Cardiac fibroblast (primary cell): Measurements from ENCODE around the gene PAQR7.
A peak's percentile ranks its signal among the peaks of the same experiment; 100 is the strongest.

Experiments
- DNase-seq, 2 donors: peaks; one replicate each; pipeline versions ENCODE4 v3.0.0 to v3.0.0-alpha.2; 2010; ENCODE audit warnings: low read depth in 2 of 2
- H3K4me3 ChIP-seq, 2 donors: replicated peaks in 1 of 2; 1 replicate in 1 of 2; 2 replicates in 1 of 2; pipeline ENCODE4 v1.5.1; 2011; ENCODE audit warnings: low read depth in 2 of 2, low read length in 2 of 2, mild to moderate bottlenecking in 2 of 2, moderate library complexity in 1 of 2
- CTCF ChIP-seq: IDR thresholded peaks from one replicate; pipeline ENCODE4 v1.5.1; 2011; ENCODE audit warnings: low read depth, mild to moderate bottlenecking, low read length, inconsistent platforms

The PAQR7 gene

DNA sequence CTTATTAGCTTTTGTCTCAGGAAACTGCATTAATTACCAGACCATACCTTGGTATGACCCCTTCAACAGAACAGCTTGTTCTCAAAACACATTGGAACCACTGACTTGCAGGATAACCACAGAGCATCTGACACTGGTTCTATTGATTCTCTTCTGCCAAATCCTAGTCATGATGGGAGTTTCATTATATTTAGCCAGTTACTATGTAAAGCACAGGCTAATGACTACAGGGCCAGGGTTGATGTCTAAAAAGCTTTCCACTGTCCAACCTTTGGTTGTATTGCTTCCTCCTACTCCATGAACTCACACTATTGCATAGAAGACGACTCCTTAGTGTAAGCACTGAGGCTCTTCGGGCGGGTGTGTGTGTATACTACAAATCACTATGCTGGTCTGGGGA is 27.0 kb upstream of the PAQR7 start:
- DNase-seq = no peak
- TF ChIP-seq CTCF = no peak
- no peak overlapping the region for H3K4me3 ChIP-seq

GRCh38 chr1:25900219-25900618 is 24.7 kb upstream of the PAQR7 start:
- H3K4me3 ChIP-seq = no peak overlapping the region

GRCh38 chr1:25899792-25900191 is 24.3 kb upstream of the PAQR7 start:
- no peak for TF ChIP-seq CTCF
- no peak overlapping the region for H3K4me3 ChIP-seq
- DNase-seq = no peak

More at GRCh38 chr1:25900219-25900618, 24.7 kb upstream of the PAQR7 start:
- DNase-seq = no peak
- no peak for TF ChIP-seq CTCF

DNA sequence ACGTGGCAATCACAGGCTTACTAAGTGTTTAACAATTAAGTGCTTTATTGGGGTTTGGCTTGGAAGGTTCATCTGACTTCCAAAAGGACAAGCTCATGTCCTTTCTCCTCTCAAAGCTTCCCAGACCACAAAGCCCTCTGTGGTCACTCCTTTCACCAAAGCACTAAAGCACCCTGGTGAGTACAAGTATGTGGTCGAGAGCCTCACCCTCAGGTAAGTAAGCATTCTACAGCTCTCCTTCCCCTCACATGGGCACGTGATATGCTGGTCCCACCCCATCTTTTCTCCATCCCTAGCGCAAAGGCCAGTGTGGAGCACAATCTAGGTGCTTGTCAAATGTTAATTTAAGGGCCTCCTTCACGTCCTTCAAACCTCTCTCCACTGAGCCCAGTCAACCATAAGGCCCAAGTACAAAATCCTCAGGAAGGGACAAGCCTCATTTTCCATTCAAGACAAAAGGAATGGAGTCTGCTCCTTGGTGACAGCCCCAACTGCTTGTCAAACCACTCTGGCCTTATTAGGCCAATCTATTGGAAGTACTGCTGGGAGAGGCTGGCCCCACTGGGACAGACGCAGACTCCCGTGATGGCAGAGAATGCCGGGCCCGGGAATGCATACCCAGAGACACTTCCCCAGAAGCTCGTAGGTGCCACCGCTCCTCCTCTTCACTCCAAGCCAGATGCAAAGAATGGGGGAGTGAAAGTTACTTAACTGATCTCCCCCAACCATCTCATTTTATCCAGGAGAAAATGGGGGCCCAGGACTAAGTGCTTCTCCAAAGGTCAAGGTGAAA is 22.9 kb upstream of the PAQR7 start:
- no peak for DNase-seq
- no peak for TF ChIP-seq CTCF
- no peak overlapping the region for H3K4me3 ChIP-seq

- no peak for DNase-seq
- H3K4me3 ChIP-seq = no peak overlapping the region
- no peak for TF ChIP-seq CTCF
Observed at GRCh38 chr1:25897754-25898153, 22.2 kb upstream of the PAQR7 start.

GRCh38 chr1:25896266-25896665 is 20.8 kb upstream of the PAQR7 start:
- no peak overlapping the region for H3K4me3 ChIP-seq
- peak; percentile 41 to 50 for DNase-seq
- no peak for TF ChIP-seq CTCF
